ENCODE measurements around the gene UHRF2. TPM values are rescaled to one million over a fixed set of nuclear protein-coding genes. Genes with fewer than 3 reads are reported as not detected.

Gene UHRF2
- total and polyA plus RNA-seq, 2 of the 13 experiments (the other 11 are each of a cell fraction or from before 2014, with no cell fraction given), result 42.1 to 44.2 TPM

- FAIRE-seq, result no peak
- CTCF ChIA-PET (ENCODE audit: low intra/inter-chr PET ratio, low total read pairs), result no interaction called here
- Histone ChIP-seq H3K9me3 (ENCODE audit: low read length) (no peaks in the 10 kb centered on the region), H4K20me1 (ENCODE audit: insufficient read depth, low read length) (peaks cover 28% of the 10 kb centered on the region; the same call in 1 of the 2 replicates), H3K4me1 (ENCODE audit: insufficient read depth, low read length) (no peaks in the 10 kb centered on the region), H3K4me3 (replicated peaks in 1 of 3; ENCODE audit: insufficient read depth in 1 of 3, low read depth in 2 of 3, low read length in 3 of 3) (no peak overlapping the region), H3K9ac (ENCODE audit: insufficient read depth, low read depth, low read length) (no peak overlapping the region), H3K27me3 (ENCODE audit: control insufficient read depth in 1 of 2, insufficient read depth in 2 of 2, low read length in 2 of 2) (no peaks in the 10 kb centered on the region), H3K4me2 (ENCODE audit: low read depth, low read length) (no peak overlapping the region), H3K27ac (ENCODE audit: extremely low read length, insufficient read depth, low read length) (no peak overlapping the region), H3K79me2 (ENCODE audit: insufficient read depth, low read length) (peaks cover 84% of the 10 kb centered on the region), H2AFZ (ENCODE audit: low read length) (no peak overlapping the region), H3K36me3 (replicated peaks in 1 of 2; ENCODE audit: control insufficient read depth in 1 of 2, insufficient read depth in 2 of 2, low read length in 2 of 2) (peaks cover 6 to 40% of the 10 kb centered on the region in 2 experiments)
- WGBS (ENCODE audit: low lambda C conversion rate), result 91% methylated on average over 1 of the region's 1 CpG
- DNase-seq (ENCODE audit: low spot score), result no peak
- no peak for ATAC-seq
- intact Hi-C loops (cut with micrococcal nuclease; ENCODE audit: unreplicated experiment), result no loop called here
- in situ Hi-C loops (cut with HindIII; ENCODE audit: extremely low pct_ligation_motif_present, low pct_unique_long_range_greater_than_20kb), result no loop called here
- POLR2A ChIA-PET, result no interaction called here
- TF ChIP-seq BORCS8-MEF2B (CRISPR knock-in tag; IDR thresholded peaks at IDR 0.05) (no peak), ONECUT2 (CRISPR knock-in tag; IDR thresholded peaks at IDR 0.05) (no peak), SALL1 (CRISPR knock-in tag; IDR thresholded peaks at IDR 0.05) (no peak), ZSCAN20 (CRISPR knock-in tag; IDR thresholded peaks at IDR 0.05; ENCODE audit: borderline replicate concordance) (no peak), ZNF101 (CRISPR knock-in tag; IDR thresholded peaks at IDR 0.05; ENCODE audit: borderline replicate concordance, low read depth) (no peak), FOXC1 (CRISPR knock-in tag; IDR thresholded peaks at IDR 0.05; ENCODE audit: borderline replicate concordance) (no peak), ZNF703 (CRISPR knock-in tag; IDR thresholded peaks at IDR 0.05; ENCODE audit: borderline replicate concordance) (no peak), ZNF75D (CRISPR knock-in tag; IDR thresholded peaks at IDR 0.05; ENCODE audit: borderline replicate concordance) (no peak), EHMT2 (IDR thresholded peaks at IDR 0.05; ENCODE audit: borderline replicate concordance, low read depth, low read length) (no peak), KLF15 (CRISPR knock-in tag; IDR thresholded peaks at IDR 0.05; ENCODE audit: borderline replicate concordance) (no peak), PBX3 (CRISPR knock-in tag; IDR thresholded peaks at IDR 0.05; ENCODE audit: borderline replicate concordance) (no peak), ELF4 (CRISPR knock-in tag; IDR thresholded peaks at IDR 0.05; ENCODE audit: borderline replicate concordance) (no peak), ZNF430 (CRISPR knock-in tag; IDR thresholded peaks at IDR 0.05) (no peak)
- BruUV-seq (replicated peaks), result no TSS peak
These were observed 28.3 kb downstream of the UHRF2 start for GRCh38 chr9:6441269-6441668.
